KMS-11 (cell line): ENCODE data around the gene GLS.
A peak's percentile ranks its signal among the peaks of the same experiment; 100 is the strongest.
"Not testable (repeated sequence)": the region's sequence is repeated elsewhere in the genome, so short reads cannot be mapped to it uniquely, and the experiment has no call there.

Source experiments
- H2AFZ ChIP-seq: fragments of 200-600 bp; sonication (generic); 2 replicates; pipeline ENCODE4 v1.6.1; 2016; ENCODE audit warnings: antibody characterized with exemption, mixed run types, low read depth
- H3K27ac ChIP-seq: fragments of 200-600 bp; sonication (generic); 2 replicates; pipeline ENCODE4 v1.6.1; 2016; ENCODE audit warnings: mild to moderate bottlenecking, mixed run types
- H3K27me3 ChIP-seq: fragments of 200-600 bp; sonication (generic); 2 replicates; pipeline ENCODE4 v1.6.1; 2017; ENCODE audit warnings: mild to moderate bottlenecking, low read depth, mixed run types, moderate library complexity; ENCODE audit not compliant: insufficient read depth
- H3K36me3 ChIP-seq: fragments of 200-600 bp; sonication (generic); 2 replicates; pipeline ENCODE4 v1.6.1; 2017; ENCODE audit warnings: mild to moderate bottlenecking, mixed run types; ENCODE audit not compliant: insufficient read depth
- H3K4me1 ChIP-seq: fragments of 200-600 bp; sonication (generic); 2 replicates; pipeline ENCODE4 v1.6.1; 2016; ENCODE audit warnings: mild to moderate bottlenecking, low read depth, mixed run types; ENCODE audit not compliant: poor library complexity, severe bottlenecking
- H3K4me2 ChIP-seq: fragments of 200-600 bp; sonication (generic); 2 replicates; pipeline ENCODE4 v1.7.0; 2016; ENCODE audit warnings: mild to moderate bottlenecking, mixed run types
- H3K4me3 ChIP-seq: fragments of 200-600 bp; sonication (generic); IDR thresholded peaks from 2 replicates; pipeline ENCODE4 v1.6.1; 2017; ENCODE audit warnings: low read depth, low read length, mixed read lengths; ENCODE audit not compliant: insufficient read depth
- H3K79me2 ChIP-seq: fragments of 200-600 bp; sonication (generic); 2 replicates; pipeline ENCODE4 v1.6.1; 2016; ENCODE audit warnings: low read depth, mixed run types; ENCODE audit not compliant: insufficient read depth
- H3K9ac ChIP-seq: fragments of 200-600 bp; sonication (generic); 2 replicates; pipeline ENCODE4 v1.6.1; 2016; ENCODE audit warnings: mild to moderate bottlenecking, mixed run types
- H4K20me1 ChIP-seq: fragments of 200-600 bp; sonication (generic); 2 replicates; pipeline ENCODE4 v1.6.1; 2016; ENCODE audit warnings: mild to moderate bottlenecking, mixed run types; ENCODE audit not compliant: insufficient read depth
- CTCF ChIP-seq: fragments of 200-600 bp; sonication (generic); conservative IDR thresholded peaks from 2 replicates; pipeline ENCODE4 v1.6.1; 2017; ENCODE audit warnings: low read depth, mild to moderate bottlenecking, antibody characterized with exemption, low read length, moderate library complexity, mixed read lengths

GLS gene

GRCh38 chr2:190990132-190990531 lies 109.5 kb downstream of the GLS start:
- Histone ChIP-seq H3K27ac (no peak overlapping the region), H4K20me1 (no peaks in the 10 kb centered on the region), H3K9ac (no peak overlapping the region), H3K79me2 (no peaks in the 10 kb centered on the region), H3K27me3 (no peaks in the 10 kb centered on the region), H3K4me2 (no peak overlapping the region), H3K4me3 (no peak overlapping the region), H2AFZ (no peak overlapping the region), H3K4me1 (peaks cover 25% of the 10 kb centered on the region), H3K36me3 (peaks cover 14% of the 10 kb centered on the region; the same call in 1 of the 2 replicates)
- TF ChIP-seq CTCF = no peak

GRCh38 chr2:190993292-190993643 lies 112.6 kb downstream of the GLS start:
- Histone ChIP-seq H2AFZ (no peak overlapping the region), H3K79me2 (no peaks in the 10 kb centered on the region), H3K27ac (no peak overlapping the region), H4K20me1 (no peaks in the 10 kb centered on the region), H3K9ac (no peak overlapping the region), H3K4me3 (no peak overlapping the region), H3K4me2 (no peak overlapping the region), H3K4me1 (peaks cover 19% of the 10 kb centered on the region), H3K36me3 (peaks cover 39% of the 10 kb centered on the region; the same call in 1 of the 2 replicates), H3K27me3 (no peaks in the 10 kb centered on the region; the same call in 1 of the 2 replicates)
- TF ChIP-seq CTCF = no peak

GRCh38 chr2:190994148-190994547 lies 113.5 kb downstream of the GLS start:
- Histone ChIP-seq H3K4me3 (no peak overlapping the region), H3K27ac (no peak overlapping the region), H3K4me2 (no peak overlapping the region), H3K79me2 (no peaks in the 10 kb centered on the region), H4K20me1 (no peaks in the 10 kb centered on the region), H3K36me3 (peaks cover 42% of the 10 kb centered on the region; the same call in 1 of the 2 replicates), H2AFZ (no peak overlapping the region), H3K9ac (no peak overlapping the region), H3K4me1 (peaks cover 19% of the 10 kb centered on the region), H3K27me3 (no peaks in the 10 kb centered on the region; the same call in 1 of the 2 replicates)
- TF ChIP-seq CTCF = no peak

GRCh38 chr2:190995315-190995714 lies 114.7 kb downstream of the GLS start:
- H3K79me2 ChIP-seq, H2AFZ ChIP-seq, H3K9ac ChIP-seq, H3K27ac ChIP-seq, H4K20me1 ChIP-seq, H3K4me3 ChIP-seq, H3K27me3 ChIP-seq, H3K4me2 ChIP-seq: not testable (repeated sequence)
- peaks cover 19% of the 10 kb centered on the region for H3K4me1 ChIP-seq
- H3K36me3 ChIP-seq = peaks cover 41% of the 10 kb centered on the region; the same call in 1 of the 2 replicates

- H3K27me3 ChIP-seq = no peaks in the 10 kb centered on the region; the same call in 1 of the 2 replicates
Observed at GRCh38 chr2:190996338-190996946, 115.8 kb downstream of the GLS start.

More at GRCh38 chr2:190996338-190996946, 115.8 kb downstream of the GLS start:
- Histone ChIP-seq H3K4me3 (no peak overlapping the region), H3K9ac (no peak overlapping the region), H4K20me1 (no peaks in the 10 kb centered on the region), H3K79me2 (no peaks in the 10 kb centered on the region), H3K4me2 (no peak overlapping the region; the same call in 1 of the 2 replicates), H3K36me3 (peaks cover 41% of the 10 kb centered on the region; the same call in 1 of the 2 replicates), H2AFZ (no peak overlapping the region), H3K27ac (no peak overlapping the region), H3K4me1 (peaks cover 28% of the 10 kb centered on the region)
- TF ChIP-seq CTCF = peak; percentile 78
